HG03135 (cell line): ENCODE data around the gene TMEM63B.
"Not testable (repeated sequence)": the region's sequence is repeated elsewhere in the genome, so short reads cannot be mapped to it uniquely, and the experiment has no call there.

ENCODE experiments used
- ATAC-seq: cut with Tn5 transposase; IDR thresholded peaks from one replicate; pipeline ENCODE4 v1.9.1; 2021; ENCODE audit warnings: mild to moderate bottlenecking, moderate library complexity; ENCODE audit not compliant: unreplicated experiment

Gene TMEM63B

GRCh38 chr6:44189257-44189656, 61.9 kb downstream of the TMEM63B start:
- no peak for ATAC-seq

DNA sequence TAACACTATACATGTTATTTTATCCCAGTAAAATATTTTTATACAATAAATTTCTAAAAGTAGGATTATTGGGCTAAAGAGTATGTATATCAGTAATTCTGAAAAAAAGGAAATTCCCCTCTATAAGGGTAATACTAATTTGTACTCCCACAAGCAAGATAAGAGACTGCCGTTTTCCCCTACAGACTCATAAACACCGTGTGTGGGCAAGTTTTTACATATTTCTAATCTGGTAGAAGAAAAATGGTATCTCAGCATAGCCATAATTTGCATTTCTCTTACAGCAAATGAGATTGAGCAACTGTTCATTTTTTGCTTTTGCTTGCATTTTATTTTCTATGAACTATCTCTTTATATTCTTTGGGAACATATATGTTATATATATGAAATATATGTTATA, 63.4 kb downstream of the TMEM63B start:
- ATAC-seq = no peak

- ATAC-seq = no peak
Measured at GRCh38 chr6:44192428-44193041, 65.2 kb downstream of the TMEM63B start.

- no peak for ATAC-seq
Measured at GRCh38 chr6:44193307-44193910, 66.1 kb downstream of the TMEM63B start.

- no peak for ATAC-seq
Measured at GRCh38 chr6:44194326-44194725, 67.0 kb downstream of the TMEM63B start.

DNA sequence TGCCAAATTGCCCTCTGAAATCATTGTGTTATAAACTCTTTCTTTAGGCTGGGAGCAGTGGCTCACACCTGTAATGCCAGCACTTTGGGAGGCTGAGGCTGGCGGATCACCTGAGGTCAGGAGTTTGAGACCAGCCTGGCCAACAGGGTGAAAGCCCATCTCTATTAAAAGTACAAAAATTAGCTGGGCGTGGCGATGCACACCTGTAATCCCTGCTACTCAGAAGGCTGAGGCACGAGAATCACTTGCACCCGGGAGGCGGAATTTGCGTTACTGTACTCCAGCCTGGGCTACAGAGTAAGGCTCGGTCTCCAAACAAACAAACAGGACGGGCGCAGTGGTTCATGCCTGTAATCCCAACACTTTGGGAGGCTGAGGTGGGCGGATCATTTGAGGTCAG, 69.0 kb downstream of the TMEM63B start:
- not testable (repeated sequence) for ATAC-seq

DNA sequence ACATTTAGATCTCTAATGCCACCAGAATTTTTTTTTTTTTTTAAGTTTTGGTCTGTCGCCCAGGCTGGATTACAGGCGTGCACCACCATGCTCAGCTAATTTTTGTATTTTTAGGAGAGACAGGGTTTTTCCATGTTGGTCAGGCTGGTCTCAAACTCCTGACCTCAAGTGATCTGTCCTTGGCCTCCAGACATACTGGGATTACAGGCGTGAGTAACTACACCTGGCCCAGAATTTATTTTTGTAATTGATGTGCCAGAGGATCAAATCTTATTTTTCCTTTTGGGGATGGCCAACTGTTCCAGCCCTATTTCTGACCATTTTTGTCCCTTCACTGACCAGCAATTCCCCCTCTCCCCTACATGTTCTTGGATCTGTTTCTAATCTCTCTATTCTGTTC, 71.3 kb downstream of the TMEM63B start:
- no peak for ATAC-seq

DNA sequence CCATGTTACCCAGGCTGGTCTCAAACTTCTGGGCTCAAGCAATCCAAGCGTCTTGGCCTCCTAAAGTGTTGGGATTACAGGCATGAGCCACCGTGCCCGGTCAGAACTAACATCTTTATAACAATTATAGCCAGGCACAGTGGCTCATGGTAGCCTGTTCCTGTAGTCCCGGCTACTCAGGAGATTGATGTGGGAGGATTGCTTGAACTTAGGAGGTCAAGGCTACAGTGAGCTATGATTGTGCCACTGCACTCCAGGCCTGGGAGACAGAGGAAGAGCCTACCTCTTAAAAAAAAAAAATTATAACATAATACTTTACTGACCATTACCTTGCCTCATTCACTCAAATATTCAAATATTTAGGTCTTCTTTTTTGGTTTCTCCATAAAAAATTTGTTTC, 72.5 kb downstream of the TMEM63B start:
- ATAC-seq = no peak

DNA sequence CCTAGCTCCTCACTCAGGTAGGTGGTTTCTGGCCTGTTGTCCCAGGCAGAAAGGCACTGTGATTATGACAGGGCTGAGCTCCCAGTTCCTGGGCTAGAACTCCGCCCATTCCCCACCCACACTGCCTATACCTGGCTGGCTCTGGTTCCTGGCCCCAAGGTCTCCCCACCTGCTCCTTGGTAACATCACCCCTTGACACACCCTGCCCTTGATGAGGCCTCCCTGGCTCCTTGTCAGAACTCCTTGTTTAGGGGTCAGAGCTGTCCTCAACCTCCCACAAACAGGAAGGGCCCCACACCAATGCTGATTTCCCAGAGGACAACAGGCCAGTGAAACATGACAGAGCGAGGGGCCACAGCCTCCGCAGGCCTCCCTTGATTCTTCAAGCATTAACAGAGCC, 73.8 kb downstream of the TMEM63B start:
- no peak for ATAC-seq

DNA sequence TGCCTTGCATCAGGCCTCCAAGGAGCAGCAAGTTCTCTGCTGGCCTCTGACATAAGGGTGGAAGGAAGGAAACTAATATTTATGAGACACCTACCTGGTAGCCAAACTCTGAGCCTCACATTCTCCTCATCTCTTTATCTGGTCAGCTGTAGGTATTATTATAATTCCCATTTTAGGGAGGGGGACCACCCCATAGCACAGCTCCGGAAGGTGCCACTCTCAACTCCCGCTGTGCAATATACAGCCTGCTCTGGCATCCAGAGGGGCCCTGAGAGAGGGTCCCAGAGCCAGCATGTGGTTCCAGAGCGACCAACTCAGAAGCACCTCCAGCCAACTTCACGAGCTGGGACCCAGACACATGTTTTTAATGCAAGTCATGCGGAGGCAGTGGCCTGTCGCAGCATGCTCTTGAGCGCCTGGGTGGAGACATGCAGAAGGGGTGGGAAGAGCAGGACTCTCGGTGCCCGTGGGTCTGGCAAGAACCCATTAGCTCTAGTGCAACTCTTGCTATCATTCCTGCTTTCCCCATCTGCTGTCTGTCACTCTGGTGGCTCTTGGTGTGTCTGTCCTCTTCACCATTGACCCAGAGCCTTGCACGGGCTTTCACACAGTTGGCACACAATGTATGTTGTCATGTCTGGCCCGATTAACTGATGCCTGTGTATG, 74.4 kb downstream of the TMEM63B start:
- no peak for ATAC-seq

DNA sequence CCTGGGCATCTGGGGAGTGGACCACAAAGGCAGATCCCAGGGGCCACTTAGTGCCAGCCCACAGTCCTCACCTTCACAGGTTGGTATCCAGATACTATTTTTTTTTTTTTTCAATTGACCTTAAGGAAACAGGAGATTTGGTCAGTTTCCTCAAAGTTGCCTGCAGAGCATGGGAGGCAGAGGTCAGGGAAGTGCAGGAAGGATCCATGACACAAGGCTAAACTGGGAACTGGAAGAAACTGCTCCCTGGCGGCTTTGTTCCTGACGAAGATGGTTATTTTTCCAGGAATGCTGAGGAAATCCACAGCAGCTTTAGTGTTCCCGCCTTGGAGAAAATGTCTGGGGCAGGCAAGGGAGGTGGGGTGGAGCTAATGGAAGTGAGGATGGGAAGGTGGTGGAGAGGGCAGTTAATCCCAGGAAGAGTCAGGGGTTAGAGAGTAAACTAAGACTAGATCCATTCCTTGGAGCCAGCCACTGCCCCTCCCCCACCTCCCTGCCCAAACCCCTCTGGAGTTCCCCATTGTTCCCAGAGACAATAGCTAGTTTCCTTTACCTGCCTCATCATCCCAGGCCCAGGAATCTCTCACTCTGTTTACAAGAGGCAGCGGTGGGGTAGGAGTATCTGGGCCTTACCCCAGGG, 75.1 kb downstream of the TMEM63B start:
- no peak for ATAC-seq

- no peak for ATAC-seq
Measured at GRCh38 chr6:44202972-44203750, 75.8 kb downstream of the TMEM63B start.

GRCh38 chr6:44203955-44204354, 76.6 kb downstream of the TMEM63B start:
- ATAC-seq = no peak
